Neuron (in vitro differentiated cells): ENCODE measurements around the gene PRDM7.
A peak's percentile ranks its signal among the peaks of the same experiment; 100 is the strongest.
"Not testable (repeated sequence)": the region's sequence is repeated elsewhere in the genome, so short reads cannot be mapped to it uniquely, and the experiment has no call there.

Source experiments
- H2AFZ ChIP-seq: one replicate; pipeline ENCODE4 v1.6.1; 2013; ENCODE audit warnings: low read depth, mild to moderate bottlenecking, inconsistent platforms, low read length, moderate library complexity
- H3K27me3 ChIP-seq: one replicate; pipeline ENCODE4 v1.6.1; 2013; ENCODE audit warnings: low read length; ENCODE audit not compliant: insufficient read depth
- H3K36me3 ChIP-seq: one replicate; pipeline ENCODE4 v1.6.1; 2013; ENCODE audit warnings: low read length; ENCODE audit not compliant: insufficient read depth
- H3K4me1 ChIP-seq: one replicate; pipeline ENCODE4 v1.6.1; 2013; ENCODE audit warnings: low read length; ENCODE audit not compliant: insufficient read depth
- H3K4me3 ChIP-seq: 2 replicates; pipeline ENCODE4 v1.5.1; 2013; ENCODE audit warnings: mild to moderate bottlenecking, low read length, moderate library complexity
- H3K9me3 ChIP-seq: one replicate; pipeline ENCODE4 v1.6.1; 2013; ENCODE audit warnings: low read length

Gene PRDM7

GRCh38 chr16:90077240-90077756, at the start of gene PRDM7:
TSS of gene PRDM7 (minus strand) at chr16:90077331. CDS start at chr16:90075910, 1,421 bp downstream.
- no peaks in the 10 kb centered on the region for H3K9me3 ChIP-seq
- peaks cover 2% of the 10 kb centered on the region for H3K4me1 ChIP-seq
- H3K4me3 ChIP-seq, result peak within 1 kb of the TSS; percentile 37
- H2AFZ ChIP-seq, result peak within 1 kb of the TSS; percentile 29
- no peaks in the 10 kb centered on the region for H3K27me3 ChIP-seq
- no peaks in the 10 kb centered on the region for H3K36me3 ChIP-seq

- not testable (repeated sequence) for H3K4me1 ChIP-seq, H3K27me3 ChIP-seq, H2AFZ ChIP-seq, H3K9me3 ChIP-seq, H3K36me3 ChIP-seq, H3K4me3 ChIP-seq
These were observed 44.7 kb upstream of the PRDM7 start for GRCh38 chr16:90121846-90122245.

GRCh38 chr16:90107617-90108016, 30.5 kb upstream of the PRDM7 start:
- not testable (repeated sequence) for H3K9me3 ChIP-seq, H3K27me3 ChIP-seq, H3K4me3 ChIP-seq, H2AFZ ChIP-seq, H3K36me3 ChIP-seq, H3K4me1 ChIP-seq

GRCh38 chr16:90107060-90107459, 29.9 kb upstream of the PRDM7 start:
- H3K9me3 ChIP-seq, H2AFZ ChIP-seq, H3K27me3 ChIP-seq, H3K36me3 ChIP-seq, H3K4me3 ChIP-seq, H3K4me1 ChIP-seq: not testable (repeated sequence)

- H3K4me3 ChIP-seq, H3K4me1 ChIP-seq: not testable (repeated sequence)
These were observed 29.1 kb upstream of the PRDM7 start for GRCh38 chr16:90106271-90106670.

GRCh38 chr16:90104725-90105124, 27.6 kb upstream of the PRDM7 start:
- H3K9me3 ChIP-seq, H2AFZ ChIP-seq, H3K36me3 ChIP-seq, H3K27me3 ChIP-seq, H3K4me1 ChIP-seq, H3K4me3 ChIP-seq: not testable (repeated sequence)

More at GRCh38 chr16:90106271-90106670, 29.1 kb upstream of the PRDM7 start:
- H3K27me3 ChIP-seq, H3K9me3 ChIP-seq, H2AFZ ChIP-seq, H3K36me3 ChIP-seq: not testable (repeated sequence)

- H3K4me3 ChIP-seq, H3K36me3 ChIP-seq, H3K27me3 ChIP-seq, H2AFZ ChIP-seq, H3K9me3 ChIP-seq, H3K4me1 ChIP-seq: not testable (repeated sequence)
These were observed 25.2 kb upstream of the PRDM7 start for GRCh38 chr16:90102086-90102884.

- not testable (repeated sequence) for H3K4me3 ChIP-seq, H3K36me3 ChIP-seq, H2AFZ ChIP-seq, H3K4me1 ChIP-seq, H3K27me3 ChIP-seq, H3K9me3 ChIP-seq
These were observed 24.2 kb upstream of the PRDM7 start for GRCh38 chr16:90101332-90101731.

- not testable (repeated sequence) for H3K4me1 ChIP-seq, H3K4me3 ChIP-seq
These were observed 23.7 kb upstream of the PRDM7 start for GRCh38 chr16:90100790-90101189.

GRCh38 chr16:90100229-90100628, 23.1 kb upstream of the PRDM7 start:
- not testable (repeated sequence) for H3K27me3 ChIP-seq, H3K9me3 ChIP-seq, H3K4me3 ChIP-seq, H3K4me1 ChIP-seq, H3K36me3 ChIP-seq, H2AFZ ChIP-seq

More at GRCh38 chr16:90100790-90101189, 23.7 kb upstream of the PRDM7 start:
- not testable (repeated sequence) for H3K27me3 ChIP-seq, H3K36me3 ChIP-seq, H2AFZ ChIP-seq, H3K9me3 ChIP-seq

GRCh38 chr16:90098936-90099335, 21.8 kb upstream of the PRDM7 start:
- H3K4me3 ChIP-seq, H3K4me1 ChIP-seq, H3K9me3 ChIP-seq, H2AFZ ChIP-seq, H3K27me3 ChIP-seq, H3K36me3 ChIP-seq: not testable (repeated sequence)

GRCh38 chr16:90097010-90097684, 20.0 kb upstream of the PRDM7 start:
- not testable (repeated sequence) for H3K9me3 ChIP-seq, H3K4me1 ChIP-seq, H3K4me3 ChIP-seq, H2AFZ ChIP-seq, H3K36me3 ChIP-seq, H3K27me3 ChIP-seq

- not testable (repeated sequence) for H3K4me1 ChIP-seq, H3K27me3 ChIP-seq, H3K36me3 ChIP-seq, H2AFZ ChIP-seq, H3K4me3 ChIP-seq, H3K9me3 ChIP-seq
These were observed 17.7 kb upstream of the PRDM7 start for GRCh38 chr16:90094791-90095190.

GRCh38 chr16:90094296-90094695, 17.2 kb upstream of the PRDM7 start:
- not testable (repeated sequence) for H2AFZ ChIP-seq, H3K27me3 ChIP-seq, H3K4me3 ChIP-seq, H3K9me3 ChIP-seq, H3K4me1 ChIP-seq, H3K36me3 ChIP-seq
